ENCODE results near the gene CNTNAP2.

CNTNAP2 gene

DNA sequence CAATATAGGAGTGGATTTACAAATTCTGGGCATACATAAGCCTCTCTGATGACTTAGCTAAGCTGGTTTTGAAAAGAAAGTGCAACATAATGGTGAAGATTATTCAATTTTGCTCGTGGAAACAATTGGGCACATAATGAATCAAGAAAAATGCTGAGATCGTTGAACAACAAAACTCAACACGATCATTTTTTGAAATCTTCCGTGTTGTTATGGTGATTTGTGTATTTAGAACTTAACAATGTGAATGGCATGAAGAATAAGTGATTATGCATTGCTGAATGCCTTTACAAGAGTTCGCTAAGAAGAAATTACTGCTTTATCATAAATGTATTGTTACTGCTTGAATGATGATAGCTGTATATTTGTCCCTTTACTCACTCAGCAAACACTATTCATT lies 875.0 kb downstream of the CNTNAP2 start:
- no peak for DNase-seq (ENCODE audit: low read depth in 2 of 2, low spot score in 1 of 2)

DNA sequence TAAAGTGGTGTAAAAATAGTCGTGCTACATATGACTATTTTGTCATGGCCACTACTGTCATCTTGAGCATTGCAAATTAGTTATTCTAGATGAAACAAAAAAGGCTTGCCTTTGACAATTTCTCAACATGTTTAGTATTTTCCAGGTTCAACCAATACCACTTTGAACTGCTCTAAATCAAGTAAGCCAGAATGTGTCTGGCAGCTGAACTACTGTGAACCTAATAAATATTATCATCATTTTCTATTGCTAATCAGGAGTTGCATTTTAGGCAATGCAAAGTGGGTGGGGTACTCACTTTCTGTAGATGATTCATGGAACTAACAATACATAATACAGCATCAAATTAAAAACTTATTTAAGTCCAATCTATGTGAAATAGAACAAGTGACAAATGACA lies 877.2 kb downstream of the CNTNAP2 start:
- no peak for DNase-seq (ENCODE audit: low read depth in 2 of 2, low spot score in 1 of 2)

DNA sequence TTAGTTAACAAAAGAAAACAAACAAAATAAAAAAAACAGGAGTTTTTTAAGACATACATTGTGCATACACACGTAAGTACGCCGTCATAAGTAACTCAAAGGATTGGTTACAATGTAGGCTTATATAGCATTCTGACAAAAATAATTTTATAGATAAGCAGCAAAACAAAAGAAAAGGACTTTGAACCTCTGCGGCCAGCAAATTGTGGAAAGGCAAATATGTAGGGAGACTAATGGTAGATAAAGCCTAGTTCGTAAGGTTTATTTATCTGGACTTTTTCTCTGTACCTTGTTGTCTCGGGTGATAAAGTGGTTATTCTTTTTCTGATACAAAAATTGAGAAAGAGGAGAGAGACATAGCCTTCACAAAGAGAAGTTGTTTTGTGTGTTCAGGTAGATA lies 891.9 kb downstream of the CNTNAP2 start:
- DNase-seq (ENCODE audit: low read depth in 2 of 2, low spot score in 1 of 2) = no peak

DNA sequence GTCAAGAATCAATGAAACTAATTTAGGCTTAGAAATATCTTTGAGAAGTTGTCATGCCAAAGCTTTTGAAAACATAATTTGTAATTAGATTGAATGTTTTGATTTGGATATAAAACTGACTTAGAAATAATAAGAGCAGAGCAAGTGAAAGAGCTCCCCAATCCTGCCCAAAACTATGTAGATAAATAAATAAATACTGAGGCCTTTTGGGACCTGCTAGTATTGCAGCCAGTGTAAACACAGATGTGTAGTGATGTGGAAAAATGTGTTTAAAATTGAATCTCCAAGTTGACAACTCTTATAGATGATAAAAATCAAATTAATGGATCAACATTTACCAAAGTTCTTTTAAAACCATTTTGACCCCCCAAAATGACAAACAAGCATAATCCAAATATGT lies 896.1 kb downstream of the CNTNAP2 start:
- DNase-seq (ENCODE audit: low read depth in 2 of 2, low spot score in 1 of 2) = no peak

DNA sequence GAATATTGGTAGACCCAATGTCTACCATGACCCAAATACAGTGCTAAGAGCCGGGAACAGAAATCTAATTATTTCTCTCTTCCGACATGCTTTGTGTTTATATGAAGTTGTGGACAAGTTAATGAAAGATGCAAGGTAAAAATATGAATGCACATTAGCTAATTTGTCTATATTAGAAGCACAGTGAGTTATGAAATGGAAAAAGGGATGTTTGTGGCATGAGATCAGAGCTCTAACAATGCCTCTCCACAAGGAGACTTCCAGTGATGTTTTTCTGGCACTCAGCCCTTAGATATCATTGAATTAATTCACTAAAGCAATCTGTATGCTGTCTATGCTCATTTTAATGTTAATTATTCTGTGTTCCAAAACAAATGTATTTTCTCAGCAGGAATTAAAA lies 897.2 kb downstream of the CNTNAP2 start:
- no peak for DNase-seq (ENCODE audit: low read depth in 2 of 2, low spot score in 1 of 2)

DNA sequence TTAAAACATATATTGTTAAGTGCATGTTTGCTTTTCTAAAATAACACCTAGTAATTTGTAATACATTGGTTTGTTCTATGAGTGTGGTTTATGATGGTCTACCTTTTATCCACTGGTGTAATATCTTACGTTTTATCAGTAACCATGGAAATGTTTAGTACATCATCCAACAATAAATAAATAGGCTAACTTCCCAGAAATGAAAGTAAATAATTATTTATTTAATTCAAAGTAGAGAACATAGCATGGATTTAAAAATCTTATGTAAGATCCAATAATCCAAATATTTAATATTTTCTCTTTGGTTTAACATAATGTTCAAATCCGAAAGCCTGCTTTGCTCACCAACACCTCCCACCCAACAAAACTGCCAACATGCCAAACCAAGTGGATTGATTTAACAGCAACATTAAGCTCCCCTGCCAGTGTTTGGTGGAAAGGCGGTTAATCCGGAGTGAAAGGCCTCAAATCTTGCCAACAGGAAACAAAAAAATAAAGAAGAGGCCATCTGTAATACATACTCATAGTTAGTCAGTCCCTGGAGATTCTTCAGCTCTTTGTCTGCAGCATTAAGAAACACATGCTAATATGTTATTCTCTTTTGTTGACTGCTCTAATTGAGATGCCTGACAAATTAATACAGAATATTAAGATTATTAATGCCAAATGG lies 897.8 kb downstream of the CNTNAP2 start:
- DNase-seq (ENCODE audit: low read depth in 2 of 2, low spot score in 1 of 2) = no peak

DNA sequence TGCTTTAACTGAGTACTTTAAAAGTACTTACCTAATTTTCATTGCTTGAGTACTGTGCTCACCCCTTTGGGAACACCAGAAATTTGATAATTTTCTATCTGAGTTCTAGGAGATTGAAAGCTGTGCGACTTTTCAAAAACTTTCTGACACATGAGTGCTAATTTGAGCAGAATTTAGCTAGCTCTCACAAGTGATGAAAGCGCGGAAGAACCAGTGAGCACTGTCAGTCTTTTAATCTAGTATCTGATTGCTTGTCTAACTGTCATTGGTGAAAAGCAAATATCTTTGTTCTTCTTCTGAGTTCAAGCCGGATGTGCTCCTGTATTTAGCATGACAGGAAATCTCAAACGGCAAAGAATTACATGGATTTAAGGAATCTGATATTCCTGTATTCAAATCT lies 899.4 kb downstream of the CNTNAP2 start:
- no peak for DNase-seq (ENCODE audit: low read depth in 2 of 2, low spot score in 1 of 2)

DNA sequence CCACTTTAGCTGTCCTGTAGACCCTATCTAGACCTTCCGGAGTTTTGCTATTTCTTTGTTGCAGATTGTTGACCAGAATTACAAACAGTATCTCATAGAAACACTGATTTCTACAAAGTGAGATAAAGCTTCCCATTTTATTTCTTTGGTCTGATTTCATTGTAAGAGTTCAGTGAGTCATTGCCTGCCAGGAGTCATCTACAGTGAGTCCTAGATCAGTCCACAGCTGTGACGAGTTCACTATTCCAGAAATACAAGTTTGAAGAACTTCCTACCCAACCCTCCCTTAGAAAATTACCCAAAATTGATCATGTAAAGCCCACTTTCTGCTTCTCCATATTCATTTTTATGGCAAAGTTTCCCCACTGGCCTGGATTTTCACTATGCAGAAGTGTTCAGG lies 905.5 kb downstream of the CNTNAP2 start:
- no peak for DNase-seq (ENCODE audit: low read depth in 2 of 2, low spot score in 1 of 2)

DNA sequence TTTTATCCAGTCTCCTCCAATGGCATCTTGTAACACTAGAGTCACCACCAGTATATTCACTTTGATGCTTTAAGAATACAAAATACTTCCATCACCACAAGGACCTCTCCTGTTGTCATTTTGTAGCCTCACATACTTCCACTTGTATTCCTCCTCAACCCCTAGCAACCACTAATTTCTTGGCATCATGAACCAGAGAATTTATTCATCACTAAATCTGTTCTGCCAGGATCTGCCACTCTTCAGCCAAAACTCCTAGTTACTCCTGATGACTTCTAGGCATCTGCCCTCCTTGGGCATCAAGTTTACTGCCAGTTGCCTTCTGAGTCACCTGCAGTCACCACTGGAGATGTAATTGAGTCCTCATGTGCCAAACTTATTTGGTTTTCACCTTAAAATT lies 906.8 kb downstream of the CNTNAP2 start:
- DNase-seq (ENCODE audit: low read depth in 2 of 2, low spot score in 1 of 2) = no peak

DNA sequence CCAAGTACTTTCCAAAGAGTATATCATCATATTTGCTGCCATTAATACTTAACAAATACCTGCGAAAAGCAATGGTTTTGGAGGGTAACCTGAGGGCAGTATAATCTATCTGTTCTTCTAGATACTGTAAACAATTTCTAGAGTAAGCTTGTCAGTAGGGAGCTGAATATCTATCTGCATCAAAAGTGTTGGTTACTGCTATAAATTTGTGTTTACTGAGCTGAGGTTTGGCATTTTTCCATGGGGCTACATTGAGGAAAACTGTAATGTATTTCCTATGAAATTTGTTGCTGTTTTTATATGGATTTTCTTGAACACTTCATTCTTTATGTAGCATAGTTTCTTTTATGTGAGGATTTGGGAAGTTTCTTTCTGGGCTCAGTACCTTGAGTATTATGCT lies 913.4 kb downstream of the CNTNAP2 start:
- DNase-seq (ENCODE audit: low read depth in 2 of 2, low spot score in 1 of 2) = no peak

DNA sequence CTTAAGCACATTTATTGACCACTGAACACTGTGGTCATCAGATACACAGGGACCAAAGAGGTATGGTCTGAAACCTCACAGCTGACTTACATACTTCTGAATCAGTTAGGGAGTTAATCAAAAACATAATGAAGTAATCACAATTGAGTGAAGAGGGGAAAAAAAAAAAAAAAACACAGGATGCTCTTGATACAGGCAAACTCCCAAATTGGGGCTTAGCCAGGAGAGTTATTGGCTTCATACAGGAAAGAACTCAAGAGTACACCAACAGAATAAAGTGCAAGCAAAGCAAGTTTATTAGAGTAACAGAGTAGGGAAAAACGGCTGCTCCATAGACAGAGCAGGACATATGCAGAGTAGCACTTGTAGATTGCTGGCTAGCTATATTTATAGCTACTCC lies 917.0 kb downstream of the CNTNAP2 start:
- no peak for DNase-seq (ENCODE audit: low read depth in 2 of 2, low spot score in 1 of 2)

DNA sequence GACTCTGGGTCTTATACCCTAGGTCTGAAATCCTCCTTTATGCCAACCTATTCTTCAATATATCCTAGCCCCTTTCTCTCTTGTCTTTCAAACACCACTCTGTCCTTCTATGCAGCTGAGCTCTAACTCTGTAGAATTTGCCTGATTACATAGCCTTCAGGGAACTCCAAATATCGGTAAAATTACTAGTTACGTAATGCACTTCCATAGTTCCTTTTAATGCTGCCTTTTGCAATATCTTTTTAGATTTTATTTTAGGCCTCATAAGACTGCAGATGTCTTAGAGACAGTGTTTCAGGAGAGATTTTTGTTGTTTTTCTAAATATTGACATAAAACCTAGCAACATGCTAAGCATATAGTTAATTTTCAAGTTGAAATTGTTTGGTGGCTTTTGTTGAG lies 924.8 kb downstream of the CNTNAP2 start:
- no peak for DNase-seq (ENCODE audit: low read depth in 2 of 2, low spot score in 1 of 2)

DNA sequence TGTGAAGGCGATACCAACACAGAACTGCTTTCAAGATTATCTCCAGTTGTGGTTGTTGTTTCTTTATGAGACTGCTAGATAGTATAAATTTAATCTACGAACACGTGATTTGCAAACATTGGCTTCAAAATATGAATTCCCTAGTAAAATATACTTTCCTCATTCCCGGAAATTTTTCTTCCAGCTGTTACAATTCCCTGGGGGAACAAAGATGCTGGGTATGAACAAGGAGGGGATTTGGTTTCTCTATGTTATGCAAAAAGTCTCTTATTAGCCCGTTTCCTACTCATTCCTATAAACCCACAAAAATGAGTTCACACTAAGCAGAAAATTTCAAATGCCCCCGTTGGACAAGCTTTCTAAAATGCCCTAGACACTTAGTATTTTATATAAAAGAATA lies 928.3 kb downstream of the CNTNAP2 start:
- DNase-seq (ENCODE audit: low read depth in 2 of 2, low spot score in 1 of 2) = no peak

DNA sequence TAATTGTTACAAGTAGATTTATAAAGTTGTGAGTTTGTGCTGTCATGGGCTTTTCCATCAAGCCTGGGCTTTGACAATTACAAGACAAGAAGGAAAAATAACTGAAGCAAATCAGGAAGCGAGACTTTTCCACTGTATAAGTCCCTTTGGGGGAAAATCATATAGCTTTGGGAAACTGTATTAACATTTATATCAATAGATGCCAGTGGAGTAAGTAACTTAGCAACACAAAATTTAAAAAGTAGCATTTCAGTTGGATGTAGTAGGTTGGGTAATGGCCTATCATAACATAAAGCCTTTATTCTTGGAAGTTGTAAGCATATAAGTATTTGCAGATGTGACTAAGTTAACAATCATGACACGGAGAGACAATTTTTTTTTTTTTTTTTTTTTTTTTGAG lies 931.1 kb downstream of the CNTNAP2 start:
- DNase-seq (ENCODE audit: low read depth in 2 of 2, low spot score in 1 of 2) = no peak

DNA sequence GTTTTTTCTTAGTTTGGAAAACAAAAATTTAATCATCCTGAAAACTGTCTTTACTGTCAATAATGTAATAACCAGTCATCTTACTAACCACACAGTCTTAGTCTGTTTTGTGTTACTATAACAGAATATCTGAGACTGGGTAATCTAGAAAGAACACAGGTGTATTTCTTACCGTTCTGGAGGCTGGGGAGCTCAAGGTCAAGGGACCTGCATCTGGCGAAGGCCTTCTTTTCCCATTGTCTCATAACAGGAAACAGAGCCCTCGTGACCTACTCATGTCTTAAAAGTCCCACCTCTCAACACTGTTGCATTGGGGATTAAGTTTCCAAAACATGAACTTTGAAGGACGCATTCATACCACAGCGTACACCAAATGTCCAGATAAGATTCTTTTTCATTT lies 932.3 kb downstream of the CNTNAP2 start:
- DNase-seq (ENCODE audit: low read depth in 2 of 2, low spot score in 1 of 2) = no peak

DNA sequence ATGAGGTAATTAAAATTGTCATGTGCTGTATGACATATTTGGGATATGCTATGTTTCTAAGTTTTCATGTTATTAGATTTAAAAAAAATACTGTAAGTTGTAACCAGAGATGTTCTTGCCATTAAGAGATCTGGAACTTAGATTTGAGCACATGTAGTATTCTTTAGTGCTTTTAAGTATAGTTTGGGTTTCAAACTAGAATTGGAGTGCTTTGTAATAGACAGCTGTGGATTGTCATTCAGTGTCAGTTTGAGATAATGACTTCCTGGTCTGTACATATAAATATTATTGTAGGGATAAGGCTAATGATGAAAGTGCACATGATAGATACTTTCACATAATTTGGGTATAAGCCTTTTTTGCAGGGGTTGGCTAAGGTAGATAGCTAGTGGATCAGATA lies 936.2 kb downstream of the CNTNAP2 start:
- no peak for DNase-seq (ENCODE audit: low read depth in 2 of 2, low spot score in 1 of 2)

DNA sequence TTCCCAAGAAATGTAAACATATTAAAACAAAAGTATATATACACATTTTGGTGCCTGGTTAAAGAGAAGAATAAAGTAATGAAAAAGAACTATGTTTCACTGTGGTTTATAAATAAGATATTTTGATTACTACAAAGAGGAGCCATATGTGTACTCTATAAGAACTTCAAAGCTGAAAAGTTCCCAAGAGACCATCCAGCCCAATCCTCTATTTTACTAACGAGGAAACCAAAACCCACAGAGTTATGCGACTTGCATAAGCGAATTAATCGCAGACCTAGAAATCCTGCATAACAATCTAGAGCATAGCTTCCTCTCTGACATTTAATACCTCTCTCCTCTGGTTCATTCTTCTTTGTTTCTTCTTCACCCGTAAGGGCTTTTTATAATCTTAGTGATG lies 937.1 kb downstream of the CNTNAP2 start:
- DNase-seq (ENCODE audit: low read depth in 2 of 2, low spot score in 1 of 2) = no peak

DNA sequence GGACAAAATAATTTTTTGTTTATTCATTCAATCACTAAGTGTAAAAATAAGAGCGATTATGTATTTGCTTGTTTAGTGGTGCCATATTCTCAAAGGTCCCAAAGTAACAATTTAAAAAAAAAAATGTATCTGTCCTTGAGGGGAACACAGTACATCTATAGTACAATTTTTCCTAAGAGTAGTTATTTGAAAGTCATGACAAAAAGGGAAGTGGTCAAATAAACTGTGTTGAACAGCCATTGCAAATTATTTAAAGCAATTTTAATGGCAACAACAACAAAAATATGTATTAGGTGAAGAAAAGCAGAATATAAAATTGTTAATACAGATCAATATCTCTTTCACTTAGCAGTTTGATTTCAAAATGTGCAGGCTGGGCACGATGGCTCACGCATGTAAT lies 943.5 kb downstream of the CNTNAP2 start:
- no peak for DNase-seq (ENCODE audit: low read depth in 2 of 2, low spot score in 1 of 2)

DNA sequence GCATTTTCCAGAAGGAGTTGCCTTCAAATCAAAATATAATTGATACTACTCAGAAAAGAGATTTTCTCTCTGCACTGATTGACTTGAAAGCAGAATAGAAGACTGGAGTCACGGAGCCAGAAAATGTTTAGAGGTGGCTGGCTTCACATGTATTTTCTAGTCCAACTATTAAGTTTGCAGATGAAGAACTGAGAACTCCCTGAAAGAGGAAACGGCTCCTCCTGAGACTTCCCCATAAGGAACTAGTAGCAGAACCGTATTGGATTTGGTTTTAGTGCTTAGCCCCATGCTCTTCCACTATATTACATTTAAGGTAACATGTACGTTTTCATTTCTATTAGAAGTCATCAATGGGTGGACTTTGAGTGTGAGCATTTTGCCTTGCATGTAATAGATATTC lies 946.3 kb downstream of the CNTNAP2 start:
- DNase-seq (ENCODE audit: low read depth in 2 of 2, low spot score in 1 of 2) = no peak

DNA sequence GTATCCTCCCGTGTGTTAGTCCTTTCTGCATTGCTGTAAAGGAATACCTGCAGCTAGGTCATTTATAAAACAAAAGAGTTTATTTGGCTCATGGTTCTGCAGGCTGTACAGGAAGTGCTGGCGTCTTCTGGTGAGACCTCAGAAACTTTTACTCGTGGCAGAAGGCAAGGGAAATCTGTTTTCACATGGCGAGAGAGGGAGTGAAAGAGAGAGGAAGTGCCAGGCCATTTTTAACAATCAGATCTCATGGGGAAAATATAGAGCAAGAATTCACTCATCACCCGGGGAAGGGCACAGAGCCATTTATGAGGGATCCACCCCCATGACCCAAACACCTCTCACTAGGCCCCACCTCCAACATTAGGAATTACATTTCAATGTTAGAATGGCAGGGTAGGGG lies 952.2 kb downstream of the CNTNAP2 start:
- DNase-seq (ENCODE audit: low read depth in 2 of 2, low spot score in 1 of 2) = no peak

DNA sequence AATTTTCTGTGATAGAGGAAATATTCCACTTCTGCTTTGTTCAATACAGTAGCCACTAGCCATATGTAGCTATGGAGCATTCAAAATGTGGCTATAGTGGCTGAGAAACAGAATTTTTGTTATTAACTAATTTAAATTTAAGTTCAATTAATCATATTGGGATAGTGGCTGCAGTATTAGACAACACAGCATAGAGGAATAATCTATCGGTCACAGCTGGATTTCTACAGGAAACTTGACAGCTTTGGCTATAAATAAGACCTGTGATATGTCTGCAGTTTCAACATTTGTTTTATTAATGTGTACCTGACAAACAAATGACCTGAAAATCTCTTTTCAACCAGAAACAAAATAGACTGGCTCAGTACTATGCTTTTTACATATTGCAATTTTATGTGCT lies 953.2 kb downstream of the CNTNAP2 start:
- no peak for DNase-seq (ENCODE audit: low read depth in 2 of 2, low spot score in 1 of 2)

DNA sequence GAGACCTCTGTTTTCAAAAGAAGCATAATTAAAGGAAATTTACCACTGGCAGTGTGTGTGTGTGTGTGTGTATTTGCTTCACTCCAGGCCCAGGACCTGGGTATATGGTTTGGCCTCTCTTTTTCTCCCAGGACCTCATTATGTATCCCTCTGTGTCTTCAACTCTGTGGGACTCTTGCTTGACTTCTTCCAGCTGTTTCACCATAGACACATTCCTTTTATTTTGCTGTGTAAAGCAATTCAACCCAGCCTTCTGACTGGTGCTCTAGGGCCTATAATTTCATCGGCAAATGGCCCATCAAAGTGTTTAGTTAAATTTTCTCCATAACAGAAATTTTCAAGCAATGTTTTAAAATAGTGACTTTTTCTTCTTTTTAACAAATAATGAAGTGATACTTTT lies 954.3 kb downstream of the CNTNAP2 start:
- no peak for DNase-seq (ENCODE audit: low read depth in 2 of 2, low spot score in 1 of 2)

DNA sequence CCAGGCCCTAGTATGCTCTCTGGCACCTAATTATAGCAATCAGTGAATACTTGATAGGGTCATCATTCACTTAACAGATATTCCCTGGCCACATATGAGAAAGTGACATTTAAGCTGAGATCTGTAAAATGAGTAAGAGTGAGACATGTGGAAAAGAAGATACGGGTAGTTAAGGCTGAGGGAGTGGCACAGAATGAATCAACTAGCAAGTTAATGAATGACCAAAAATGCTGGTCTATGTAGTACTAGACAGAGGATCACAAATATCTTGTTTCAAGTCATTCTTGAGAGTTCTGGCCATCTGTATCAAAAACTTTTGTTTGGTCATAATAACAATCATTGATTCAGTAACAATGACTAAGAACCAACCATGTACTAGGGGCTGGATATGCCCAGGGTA lies 954.9 kb downstream of the CNTNAP2 start:
- DNase-seq (ENCODE audit: low read depth in 2 of 2, low spot score in 1 of 2) = no peak

DNA sequence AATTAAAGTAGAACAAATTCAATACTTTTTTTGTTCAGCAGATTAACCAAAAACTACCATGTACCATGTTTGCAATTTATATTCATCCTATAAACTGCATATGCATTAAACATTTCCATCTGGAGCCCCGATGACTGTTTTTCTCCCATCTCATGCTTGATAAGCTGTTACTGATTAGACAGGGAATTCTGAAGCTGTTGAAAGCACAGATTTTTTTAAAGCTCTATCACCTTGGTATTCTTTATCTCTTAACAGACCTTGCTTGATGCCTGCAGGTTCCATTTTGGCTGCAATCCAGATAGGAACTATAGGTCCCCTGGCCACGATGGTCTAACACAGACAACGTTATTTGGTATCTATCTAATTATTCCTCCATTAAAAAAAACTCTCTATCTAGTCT lies 961.7 kb downstream of the CNTNAP2 start:
- no peak for DNase-seq (ENCODE audit: low read depth in 2 of 2, low spot score in 1 of 2)

Data from stimulated activated CD8-positive, alpha-beta memory T cell treated with anti-CD3 and anti-CD28 coated beads, Interleukin-4, amount 100 ng/mL, for 4 hours (primary cell).